ENCODE measurements around the gene STARD7.
"Not testable (repeated sequence)": the region's sequence is repeated elsewhere in the genome, so short reads cannot be mapped to it uniquely, and the experiment has no call there.

The STARD7 gene

DNA sequence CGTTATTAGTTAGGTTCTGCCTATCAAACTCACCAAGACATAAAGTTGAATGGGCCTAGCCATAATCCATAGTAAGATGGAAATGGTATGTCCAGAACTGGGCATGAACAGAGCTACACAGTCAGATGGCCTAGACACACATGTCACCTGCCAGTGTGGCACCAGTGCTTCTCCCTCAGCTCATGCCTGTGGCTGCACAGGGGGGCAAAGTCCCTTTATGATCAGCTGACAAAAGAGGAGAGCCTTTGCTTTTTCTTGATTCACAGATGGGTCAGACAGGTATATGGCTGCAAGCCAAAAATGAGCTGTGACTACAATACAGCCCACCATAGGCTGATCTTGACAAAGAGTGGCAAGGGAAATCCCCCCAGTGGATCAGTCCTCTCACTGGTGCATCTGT, 28.3 kb upstream of the STARD7 start:
- DNase-seq (ENCODE audit: low read depth, low spot score), result no peak

GRCh38 chr2:96233880-96234316, 25.3 kb upstream of the STARD7 start:
- DNase-seq (ENCODE audit: low read depth, low spot score), result no peak

DNA sequence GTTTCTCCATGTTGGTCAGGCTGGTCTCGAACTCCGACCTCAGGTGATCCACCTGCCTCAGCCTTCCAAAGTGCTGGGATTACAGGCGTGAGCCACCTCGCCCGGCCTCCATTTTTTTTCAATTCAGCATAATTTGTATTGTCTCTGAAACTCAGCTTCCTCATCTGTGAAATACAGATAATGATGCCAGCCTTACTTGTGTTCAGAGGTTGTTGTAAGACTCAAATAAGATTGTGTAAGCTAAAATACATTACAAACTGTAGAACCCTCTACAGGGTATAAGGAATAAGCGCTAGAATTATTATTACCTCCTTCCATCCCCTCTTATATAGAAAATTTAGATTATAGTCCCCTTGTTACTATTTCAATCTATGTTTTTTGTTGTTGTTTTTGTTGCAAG, 24.8 kb upstream of the STARD7 start:
- DNase-seq (ENCODE audit: low read depth, low spot score), result no peak

- DNase-seq (ENCODE audit: low read depth, low spot score), result no peak
Observed at GRCh38 chr2:96231316-96231715, 22.7 kb upstream of the STARD7 start.

DNA sequence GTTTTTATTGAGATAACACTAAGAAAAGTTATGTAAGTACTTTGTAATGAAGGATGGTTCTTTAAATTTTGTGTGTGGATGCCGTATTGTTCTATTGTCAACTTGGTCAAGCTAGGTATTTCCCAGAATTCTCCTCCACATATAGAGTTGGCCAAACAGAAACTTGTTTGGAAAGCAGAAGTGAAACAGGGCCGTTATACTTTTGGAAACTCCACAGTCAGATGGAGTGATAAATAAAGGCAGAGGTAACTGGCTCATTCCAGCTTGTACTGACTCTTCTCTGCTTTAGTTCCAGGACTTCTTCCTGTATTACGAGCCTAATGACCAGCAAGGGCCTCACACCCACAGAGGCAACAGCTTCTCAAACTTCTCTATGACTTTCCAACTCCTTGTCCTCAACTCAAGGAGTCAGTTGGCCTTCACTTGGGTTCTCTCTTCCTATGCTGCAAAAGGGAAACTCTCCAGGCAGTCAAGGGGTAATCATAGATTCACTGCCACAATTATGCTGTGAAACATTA, 16.4 kb upstream of the STARD7 start:
- DNase-seq (ENCODE audit: low read depth, low spot score), result no peak

- DNase-seq (ENCODE audit: low read depth, low spot score), result not testable (repeated sequence)
Observed at GRCh38 chr2:96221106-96221505, 12.5 kb upstream of the STARD7 start.

DNA sequence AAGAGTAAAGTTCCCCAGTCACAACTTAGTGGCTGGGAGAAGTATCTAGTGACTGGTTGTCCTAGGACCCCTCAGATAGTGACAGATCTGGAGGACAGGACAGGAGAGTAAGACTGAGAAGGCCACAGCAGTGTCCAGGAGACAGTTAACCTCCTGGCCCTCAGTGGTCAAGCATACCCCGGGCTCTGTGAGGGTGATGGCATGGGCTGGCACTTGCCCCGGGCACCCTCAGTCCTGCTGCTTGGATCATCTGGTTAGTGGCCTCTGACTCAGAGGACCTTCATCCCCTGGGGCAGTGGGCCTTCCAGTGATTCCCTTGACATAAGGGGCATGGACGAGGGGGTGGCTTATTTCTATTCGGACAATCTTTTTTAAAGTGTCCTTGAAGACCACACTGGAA, 11.3 kb upstream of the STARD7 start:
- not testable (repeated sequence) for DNase-seq (ENCODE audit: low read depth, low spot score)

- no peak for DNase-seq (ENCODE audit: low read depth, low spot score)
Observed at GRCh38 chr2:96218508-96219131, 10.0 kb upstream of the STARD7 start.

- DNase-seq (ENCODE audit: low read depth, low spot score), result no peak
Observed at GRCh38 chr2:96214554-96214953, 5.9 kb upstream of the STARD7 start.

GRCh38 chr2:96213379-96213778, 4.8 kb upstream of the STARD7 start:
- no peak for DNase-seq (ENCODE audit: low read depth, low spot score)

GRCh38 chr2:96212339-96212738, 3.7 kb upstream of the STARD7 start:
- no peak for DNase-seq (ENCODE audit: low read depth, low spot score)

DNA sequence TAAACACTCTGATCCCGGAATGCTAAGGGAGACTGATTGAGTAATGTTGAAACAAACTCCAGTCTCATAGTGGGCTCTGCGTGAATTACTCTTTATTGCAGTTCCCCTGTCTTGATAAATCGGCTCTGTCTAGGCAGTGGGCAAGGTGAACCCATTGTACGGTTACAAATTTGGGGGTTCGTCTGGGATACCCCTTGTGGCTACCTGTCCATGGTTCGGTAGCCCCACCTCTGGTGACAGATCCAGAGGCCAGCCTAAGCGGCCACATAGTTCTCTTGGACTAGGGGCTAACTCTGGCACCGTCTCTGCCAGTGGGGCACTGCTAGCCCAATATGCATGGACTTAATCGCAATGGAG, 1.1 kb upstream of the STARD7 start:
- no peak for DNase-seq (ENCODE audit: low read depth, low spot score)

DNA sequence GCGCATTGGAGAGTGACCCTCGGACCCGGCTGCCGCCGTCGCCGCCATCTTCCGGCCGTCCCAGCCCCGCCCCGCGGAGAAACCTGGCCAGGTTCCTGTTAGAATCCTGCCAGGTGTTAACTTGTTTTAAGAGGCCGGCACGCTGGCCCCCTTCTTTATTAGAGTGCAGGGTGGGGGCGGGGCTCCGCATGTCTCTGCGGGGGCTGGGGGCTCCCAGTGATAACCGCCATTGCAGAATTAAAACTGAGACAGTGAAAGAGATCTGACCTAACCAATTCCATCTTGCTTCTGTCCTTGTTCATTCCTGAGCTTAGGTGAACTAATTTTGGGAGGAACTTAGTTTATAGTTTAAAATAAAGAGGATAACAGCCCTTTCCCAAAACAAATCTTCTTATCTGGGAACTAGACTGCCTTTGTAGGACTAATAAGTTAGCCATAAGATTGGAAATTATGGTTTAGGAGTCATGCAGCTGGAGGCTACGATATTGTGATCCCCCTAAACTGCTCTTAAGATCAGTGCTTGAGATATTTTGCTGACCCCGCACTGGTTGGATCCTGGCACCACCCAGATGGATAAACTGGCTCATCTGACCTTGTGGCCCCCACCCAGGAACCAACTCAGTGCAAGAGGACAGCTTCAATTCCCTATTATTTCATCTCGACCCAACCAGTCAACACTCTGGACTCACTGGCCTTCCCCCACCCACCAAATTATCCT, 543 bp upstream of the STARD7 start:
- no peak for DNase-seq (ENCODE audit: low read depth, low spot score)

- peak; percentile 5 for DNase-seq (ENCODE audit: low read depth, low spot score)
Observed at GRCh38 chr2:96207774-96208142, 869 bp downstream of the STARD7 start.

GRCh38 chr2:96207073-96207773, 1.4 kb downstream of the STARD7 start:
- no peak for DNase-seq (ENCODE audit: low read depth, low spot score)

DNA sequence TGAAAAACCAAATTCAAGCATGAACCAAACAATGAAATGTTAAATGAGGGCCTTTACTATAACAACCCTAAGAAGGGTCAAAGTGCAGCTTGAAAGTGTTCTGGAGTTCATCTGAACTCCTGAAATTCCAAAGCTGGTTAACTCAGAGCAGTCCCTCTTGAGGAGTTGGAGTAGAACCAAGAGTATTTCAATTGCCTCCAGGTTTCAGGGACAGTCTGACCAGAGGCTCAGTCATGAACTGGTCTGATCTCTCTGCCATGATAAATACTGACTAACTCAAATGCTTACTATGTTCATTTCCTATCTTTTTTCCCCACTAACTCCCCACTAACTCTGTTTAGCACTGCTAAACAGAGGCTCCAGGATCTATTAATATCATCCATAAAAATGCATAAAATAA, 2.7 kb downstream of the STARD7 start:
- DNase-seq (ENCODE audit: low read depth, low spot score), result no peak

- no peak for DNase-seq (ENCODE audit: low read depth, low spot score)
Observed at GRCh38 chr2:96204836-96205624, 3.6 kb downstream of the STARD7 start.

DNA sequence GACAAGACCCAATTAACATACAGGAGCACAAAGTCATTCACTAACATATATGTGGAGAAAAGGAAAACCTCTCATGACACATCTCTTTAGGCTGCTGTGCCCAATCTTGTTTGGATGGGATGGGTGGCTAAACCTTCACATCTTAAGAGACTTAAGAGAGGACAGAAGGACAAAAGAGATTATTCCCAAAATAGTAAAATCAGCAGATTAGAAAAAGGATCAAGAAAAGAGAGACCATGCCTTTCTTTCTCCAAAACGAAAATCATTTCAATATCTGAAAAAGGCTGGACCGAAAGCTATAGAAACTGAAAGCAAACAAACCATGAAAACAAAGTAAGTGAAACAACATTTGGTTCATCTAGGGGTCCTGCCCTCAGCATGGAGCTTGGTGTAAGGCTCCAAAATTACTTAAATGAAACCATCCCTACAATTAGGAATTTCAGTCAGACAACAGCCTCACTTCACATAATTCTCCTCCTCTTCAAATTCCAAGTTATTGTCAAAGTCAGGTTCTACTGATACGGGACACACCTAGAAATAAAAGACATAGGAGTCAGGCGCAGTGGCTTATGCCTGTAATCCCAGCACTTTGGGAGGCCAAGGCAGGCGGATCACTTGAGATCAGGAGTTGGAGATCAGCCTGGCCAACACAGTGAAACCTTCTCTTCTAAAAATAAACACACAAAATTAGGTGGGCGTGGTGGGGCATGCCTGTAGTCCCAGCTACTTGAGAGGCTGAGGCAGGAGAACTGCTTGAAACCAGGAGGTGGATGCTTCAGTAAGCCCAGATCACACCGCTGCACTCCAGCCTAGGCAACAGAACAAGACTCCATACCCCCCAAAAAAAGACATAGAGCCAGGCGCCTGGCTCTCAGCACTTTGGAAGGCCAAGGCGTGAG, 5.2 kb downstream of the STARD7 start:
- no peak for DNase-seq (ENCODE audit: low read depth, low spot score)

DNA sequence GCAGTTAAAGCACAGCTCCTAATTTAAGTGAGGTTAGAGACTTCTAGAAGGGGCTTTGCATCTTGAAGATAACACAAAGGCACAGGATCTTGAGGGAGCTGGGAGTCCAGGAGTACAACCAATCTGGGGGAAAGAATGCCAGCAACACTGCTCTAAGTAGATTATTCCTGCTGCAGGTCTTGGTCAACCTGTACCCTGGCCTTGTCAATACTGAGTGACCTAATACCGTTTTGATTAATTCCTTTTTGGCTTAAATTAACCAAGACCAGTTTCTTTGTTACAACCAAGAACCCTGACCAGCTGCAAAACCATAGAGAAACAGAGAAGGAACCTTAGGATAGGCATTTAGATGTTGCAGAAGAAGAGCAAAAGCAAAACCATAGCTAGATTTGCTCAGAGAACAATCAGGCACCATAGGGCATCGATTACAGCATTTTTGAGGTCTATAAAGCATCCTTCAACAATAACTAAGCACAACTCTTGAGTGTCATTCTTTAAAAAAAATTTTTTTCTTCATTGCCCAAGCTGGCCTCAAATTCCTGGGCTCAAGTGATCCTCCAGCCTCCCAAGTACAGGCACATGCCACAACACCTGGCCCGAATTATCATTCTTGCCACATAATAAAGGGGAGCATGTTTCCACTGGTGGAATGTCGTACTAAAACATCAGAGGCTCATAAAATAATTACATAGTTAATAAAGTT, 6.3 kb downstream of the STARD7 start:
- DNase-seq (ENCODE audit: low read depth, low spot score), result no peak

DNA sequence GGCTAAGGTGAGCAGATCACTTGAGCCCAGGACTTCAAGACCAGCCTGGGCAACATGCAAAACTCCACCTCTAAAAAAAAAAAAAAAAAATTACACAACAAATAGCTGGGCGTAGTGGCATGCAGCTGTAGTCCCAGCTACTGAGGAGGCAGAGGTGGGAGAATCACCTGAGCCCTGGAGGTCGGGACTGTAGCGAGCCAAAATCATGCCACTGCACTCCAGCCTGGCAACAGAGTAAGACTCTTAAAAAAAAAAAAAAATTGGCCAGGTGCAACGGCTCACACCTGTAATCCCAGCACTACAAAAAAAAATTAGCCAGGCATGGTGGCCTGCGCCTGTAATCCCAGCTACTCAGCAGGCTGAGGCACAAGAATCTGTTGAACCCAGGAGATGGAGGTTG, 7.3 kb downstream of the STARD7 start:
- no peak for DNase-seq (ENCODE audit: low read depth, low spot score)
